ENCODE results near the gene TPP1.

Gene TPP1

GRCh38 chr11:6654281-6655019 is 35.2 kb upstream of the TPP1 start:
- no peaks in the 10 kb centered on the region for H3K36me3 ChIP-seq (ENCODE audit: insufficient read depth, low read length)
- H3K9ac ChIP-seq (ENCODE audit: low read depth, low read length), result no peak overlapping the region
- no peaks in the 10 kb centered on the region for H3K9me3 ChIP-seq (ENCODE audit: control insufficient read depth, insufficient read depth, low read length)
- peaks cover 7% of the 10 kb centered on the region for H3K4me1 ChIP-seq (ENCODE audit: insufficient read depth, low read length)

DNA sequence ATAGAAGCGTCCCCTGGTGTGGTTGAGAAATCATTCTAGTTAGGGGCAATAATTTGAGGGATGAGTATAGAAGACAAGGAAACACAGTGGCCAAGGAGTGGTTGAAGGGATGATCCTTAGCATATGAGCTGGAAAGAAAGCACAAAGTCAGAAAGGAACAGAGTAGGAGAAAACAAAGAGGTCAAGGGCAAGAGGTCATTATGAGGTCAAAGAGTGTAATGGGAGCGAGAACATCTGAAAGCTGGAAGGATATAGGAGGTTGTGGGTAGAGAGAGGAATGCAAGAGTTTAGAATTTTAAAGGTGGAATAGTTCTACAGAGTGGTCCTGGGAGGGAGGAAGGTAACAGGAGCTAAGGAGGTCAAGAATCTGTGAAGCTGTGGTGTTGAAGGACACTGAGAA is 34.4 kb upstream of the TPP1 start:
- Histone ChIP-seq H3K9me3 (ENCODE audit: control insufficient read depth, insufficient read depth, low read length) (no peaks in the 10 kb centered on the region), H3K9ac (ENCODE audit: low read depth, low read length) (no peak overlapping the region), H3K36me3 (ENCODE audit: insufficient read depth, low read length) (no peaks in the 10 kb centered on the region), H3K4me1 (ENCODE audit: insufficient read depth, low read length) (peaks cover 7% of the 10 kb centered on the region)

DNA sequence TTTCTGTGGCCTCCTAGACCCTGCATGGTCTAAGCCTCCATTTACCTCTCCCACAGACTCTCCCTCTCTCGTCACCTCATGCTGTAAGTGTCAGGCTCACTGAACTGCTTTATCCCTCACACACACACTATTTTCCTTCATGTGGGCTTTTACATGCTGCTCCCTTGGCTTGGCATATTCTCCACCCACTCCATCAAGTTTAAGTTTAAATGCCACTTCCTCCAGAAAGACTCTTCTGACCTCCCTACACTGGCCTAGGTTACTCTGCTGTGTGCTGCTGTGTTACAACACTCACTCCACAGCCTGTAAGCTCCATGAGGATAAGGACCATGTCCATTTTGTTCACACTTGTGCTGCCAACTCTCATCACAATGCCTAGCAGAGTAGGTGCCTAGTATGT is 33.9 kb upstream of the TPP1 start:
- no peak overlapping the region for H3K9ac ChIP-seq (ENCODE audit: low read depth, low read length)
- no peaks in the 10 kb centered on the region for H3K36me3 ChIP-seq (ENCODE audit: insufficient read depth, low read length)
- H3K4me1 ChIP-seq (ENCODE audit: insufficient read depth, low read length), result peaks cover 7% of the 10 kb centered on the region
- H3K9me3 ChIP-seq (ENCODE audit: control insufficient read depth, insufficient read depth, low read length), result no peaks in the 10 kb centered on the region

- H3K9me3 ChIP-seq (ENCODE audit: control insufficient read depth, insufficient read depth, low read length), result no peaks in the 10 kb centered on the region
- no peaks in the 10 kb centered on the region for H3K36me3 ChIP-seq (ENCODE audit: insufficient read depth, low read length)
- H3K9ac ChIP-seq (ENCODE audit: low read depth, low read length), result no peak overlapping the region
- peaks cover 14% of the 10 kb centered on the region for H3K4me1 ChIP-seq (ENCODE audit: insufficient read depth, low read length)
Measured at GRCh38 chr11:6652182-6652581, 33.0 kb upstream of the TPP1 start.

DNA sequence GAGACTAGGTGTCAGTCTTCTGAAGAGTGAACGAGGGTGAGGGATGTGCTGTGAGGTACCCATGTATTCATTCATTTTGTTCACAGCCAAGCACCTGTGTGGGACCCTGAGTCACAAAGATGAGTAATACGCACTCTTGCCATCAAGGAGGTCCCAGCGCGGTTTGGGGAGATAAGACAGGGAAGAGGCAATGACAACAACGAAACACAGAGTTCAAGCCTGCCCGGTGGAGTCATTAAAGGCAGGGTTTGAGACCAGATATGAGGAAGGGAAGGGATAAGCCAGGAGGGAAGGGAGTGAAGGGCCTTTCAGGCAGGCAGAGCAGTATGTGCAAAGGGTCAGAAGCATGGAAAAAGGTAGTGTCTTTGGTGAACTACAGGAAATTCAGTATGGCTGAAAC is 31.8 kb upstream of the TPP1 start:
- H3K36me3 ChIP-seq (ENCODE audit: insufficient read depth, low read length), result no peaks in the 10 kb centered on the region
- peaks cover 12% of the 10 kb centered on the region for H3K4me1 ChIP-seq (ENCODE audit: insufficient read depth, low read length)
- H3K9ac ChIP-seq (ENCODE audit: low read depth, low read length), result no peak overlapping the region
- no peaks in the 10 kb centered on the region for H3K9me3 ChIP-seq (ENCODE audit: control insufficient read depth, insufficient read depth, low read length)

DNA sequence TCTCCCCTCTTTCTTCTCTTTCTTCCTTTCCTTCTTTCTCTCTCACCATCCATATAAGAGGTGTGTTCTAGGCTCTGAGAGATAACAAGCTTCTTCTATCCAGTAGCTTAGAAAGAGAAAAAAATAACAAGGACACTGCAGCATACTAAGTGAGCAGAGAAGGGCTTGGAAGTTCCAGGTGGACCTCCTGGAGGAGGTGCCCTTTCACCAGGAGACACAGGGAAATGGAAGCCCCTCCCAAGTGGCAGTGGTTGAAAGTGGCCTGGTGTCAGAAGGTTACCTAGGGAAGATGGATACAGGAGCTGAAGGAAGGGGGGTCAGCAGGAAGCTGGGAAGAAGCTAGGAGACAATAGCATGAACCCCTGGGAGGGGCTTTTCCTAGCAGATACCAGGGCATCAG is 30.9 kb upstream of the TPP1 start:
- no peak overlapping the region for H3K9ac ChIP-seq (ENCODE audit: low read depth, low read length)
- peaks cover 12% of the 10 kb centered on the region for H3K4me1 ChIP-seq (ENCODE audit: insufficient read depth, low read length)
- no peaks in the 10 kb centered on the region for H3K9me3 ChIP-seq (ENCODE audit: control insufficient read depth, insufficient read depth, low read length)
- H3K36me3 ChIP-seq (ENCODE audit: insufficient read depth, low read length), result no peaks in the 10 kb centered on the region

DNA sequence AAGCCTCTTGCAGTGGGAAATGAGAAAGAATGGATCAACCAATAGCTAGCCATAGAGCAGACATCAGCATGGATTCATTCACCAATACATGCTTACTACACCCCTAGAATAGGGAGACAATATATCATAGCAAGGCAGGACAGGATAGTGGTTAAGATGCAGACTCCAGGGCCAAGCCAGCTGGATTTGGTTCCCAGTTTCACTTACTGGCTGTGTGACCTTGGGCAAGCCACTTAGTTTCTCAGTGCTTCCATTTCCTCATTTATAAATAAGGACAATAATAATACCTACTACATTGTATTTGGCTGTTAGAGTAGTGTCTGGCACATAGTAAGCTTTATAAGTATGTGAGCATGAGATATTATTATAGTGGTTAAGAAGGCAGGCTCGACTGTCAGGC is 29.3 kb upstream of the TPP1 start:
- peaks cover 12% of the 10 kb centered on the region for H3K4me1 ChIP-seq (ENCODE audit: insufficient read depth, low read length)
- no peak overlapping the region for H3K9ac ChIP-seq (ENCODE audit: low read depth, low read length)
- H3K9me3 ChIP-seq (ENCODE audit: control insufficient read depth, insufficient read depth, low read length), result no peaks in the 10 kb centered on the region
- no peaks in the 10 kb centered on the region for H3K36me3 ChIP-seq (ENCODE audit: insufficient read depth, low read length)

GRCh38 chr11:6647836-6648235 is 28.6 kb upstream of the TPP1 start:
- Histone ChIP-seq H3K36me3 (ENCODE audit: insufficient read depth, low read length) (no peaks in the 10 kb centered on the region), H3K4me1 (ENCODE audit: insufficient read depth, low read length) (peaks cover 12% of the 10 kb centered on the region), H3K9me3 (ENCODE audit: control insufficient read depth, insufficient read depth, low read length) (no peaks in the 10 kb centered on the region), H3K9ac (ENCODE audit: low read depth, low read length) (no peak overlapping the region)

DNA sequence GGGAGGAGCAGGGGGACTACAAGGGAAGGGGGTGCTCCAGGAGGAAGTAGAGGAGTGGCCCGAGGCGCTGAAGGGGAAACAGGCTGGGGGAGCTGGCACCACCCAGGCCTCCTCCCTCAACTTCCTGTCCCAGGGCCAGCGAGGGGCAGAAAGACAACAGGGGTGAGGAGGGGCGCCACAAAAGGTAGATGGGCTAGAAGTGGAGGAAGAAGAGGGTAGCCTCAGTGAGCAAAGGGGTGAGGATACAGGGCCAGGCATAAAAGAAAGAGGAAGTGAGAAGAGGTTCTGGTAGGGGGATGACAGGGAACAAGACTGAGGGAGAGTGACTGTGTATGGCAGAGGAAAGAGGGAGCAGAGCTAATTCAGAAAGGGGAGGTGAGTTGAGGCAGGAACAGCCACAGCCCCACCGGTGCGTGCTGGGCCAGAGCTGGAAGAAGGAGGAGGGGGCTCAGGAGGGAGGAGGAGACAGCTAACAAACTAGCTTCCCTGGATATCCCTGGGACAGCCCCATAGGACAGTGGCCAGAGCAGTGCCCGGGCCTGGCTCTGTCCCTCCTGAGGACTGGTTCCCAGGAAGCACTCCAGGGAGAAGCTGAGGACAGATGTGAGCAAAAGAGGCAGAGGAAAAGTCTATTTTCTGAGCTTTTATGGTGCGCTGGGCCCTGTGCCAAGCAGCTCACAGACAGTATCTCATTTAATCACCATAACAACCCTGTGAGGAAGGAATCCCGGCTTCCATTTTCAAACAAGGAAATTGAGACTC is 27.9 kb upstream of the TPP1 start:
- H3K4me1 ChIP-seq (ENCODE audit: insufficient read depth, low read length), result peaks cover 12% of the 10 kb centered on the region
- H3K9ac ChIP-seq (ENCODE audit: low read depth, low read length), result no peak overlapping the region
- H3K9me3 ChIP-seq (ENCODE audit: control insufficient read depth, insufficient read depth, low read length), result no peaks in the 10 kb centered on the region

GRCh38 chr11:6646576-6646917 is 27.3 kb upstream of the TPP1 start:
- Histone ChIP-seq H3K9me3 (ENCODE audit: control insufficient read depth, insufficient read depth, low read length) (no peaks in the 10 kb centered on the region), H3K9ac (ENCODE audit: low read depth, low read length) (no peak overlapping the region), H3K4me1 (ENCODE audit: insufficient read depth, low read length) (peaks cover 12% of the 10 kb centered on the region), H3K36me3 (ENCODE audit: insufficient read depth, low read length) (no peaks in the 10 kb centered on the region)

More for the DNA sequence above, 27.9 kb upstream of the TPP1 start:
- no peaks in the 10 kb centered on the region for H3K36me3 ChIP-seq (ENCODE audit: insufficient read depth, low read length)

GRCh38 chr11:6646071-6646470 is 26.8 kb upstream of the TPP1 start:
- Histone ChIP-seq H3K36me3 (ENCODE audit: insufficient read depth, low read length) (no peaks in the 10 kb centered on the region), H3K9ac (ENCODE audit: low read depth, low read length) (no peak overlapping the region), H3K4me1 (ENCODE audit: insufficient read depth, low read length) (peaks cover 12% of the 10 kb centered on the region), H3K9me3 (ENCODE audit: control insufficient read depth, insufficient read depth, low read length) (no peaks in the 10 kb centered on the region)

GRCh38 chr11:6642957-6643356 is 23.7 kb upstream of the TPP1 start:
- Histone ChIP-seq H3K9ac (ENCODE audit: low read depth, low read length) (no peak overlapping the region), H3K9me3 (ENCODE audit: control insufficient read depth, insufficient read depth, low read length) (no peaks in the 10 kb centered on the region), H3K4me1 (ENCODE audit: insufficient read depth, low read length) (peaks cover 12% of the 10 kb centered on the region), H3K36me3 (ENCODE audit: insufficient read depth, low read length) (no peaks in the 10 kb centered on the region)

GRCh38 chr11:6640985-6641701 is 21.9 kb upstream of the TPP1 start:
- Histone ChIP-seq H3K36me3 (ENCODE audit: insufficient read depth, low read length) (no peaks in the 10 kb centered on the region), H3K9ac (ENCODE audit: low read depth, low read length) (no peak overlapping the region), H3K4me1 (ENCODE audit: insufficient read depth, low read length) (no peaks in the 10 kb centered on the region; the same call in 1 of the 2 replicates), H3K9me3 (ENCODE audit: control insufficient read depth, insufficient read depth, low read length) (no peaks in the 10 kb centered on the region)

- no peaks in the 10 kb centered on the region for H3K36me3 ChIP-seq (ENCODE audit: insufficient read depth, low read length)
- no peaks in the 10 kb centered on the region for H3K9me3 ChIP-seq (ENCODE audit: control insufficient read depth, insufficient read depth, low read length)
- peaks cover 6% of the 10 kb centered on the region; the same call in 1 of the 2 replicates for H3K4me1 ChIP-seq (ENCODE audit: insufficient read depth, low read length)
- H3K9ac ChIP-seq (ENCODE audit: low read depth, low read length), result no peak overlapping the region
Measured at GRCh38 chr11:6640036-6640984, 21.1 kb upstream of the TPP1 start.
